HepG2 (cell line): Measurements from ENCODE around the gene CDYL. TPM values are rescaled to one million over a fixed set of nuclear protein-coding genes. Genes with fewer than 3 reads are reported as not detected.

Source experiments
- ARHGAP35 ChIP-seq: sonication (generic); formaldehyde crosslinking; IDR thresholded peaks from 2 replicates; pipeline ENCODE4 v1.9.0; 2022; ENCODE audit warnings: mild to moderate bottlenecking, inconsistent platforms, moderate library complexity, missing genetic modification reagents, borderline replicate concordance
- CBX5 ChIP-seq: sonication (generic); formaldehyde crosslinking; IDR thresholded peaks from 2 replicates; pipeline ENCODE4 v1.4.0; 2020; ENCODE audit warnings: missing genetic modification reagents, borderline replicate concordance
- E2F2 ChIP-seq: sonication (generic); formaldehyde crosslinking; IDR thresholded peaks from 2 replicates; pipeline ENCODE4 v1.4.0; 2020; ENCODE audit warnings: missing genetic modification reagents, borderline replicate concordance
- HOXA7 ChIP-seq: sonication (generic); formaldehyde crosslinking; IDR thresholded peaks from 2 replicates; pipeline ENCODE4 v1.8.1; 2022; ENCODE audit warnings: mild to moderate bottlenecking, missing genetic modification reagents, moderate library complexity
- KLF11 ChIP-seq: IDR thresholded peaks from 2 replicates; pipeline ENCODE4 v1.6.1; 2016; ENCODE audit warnings: missing compliant biosample characterization
- MED13 ChIP-seq: sonication (generic); formaldehyde crosslinking; IDR thresholded peaks from 2 replicates; pipeline ENCODE4 v1.5.0; 2020; ENCODE audit warnings: missing genetic modification reagents
- MYC ChIP-seq: sonication (generic); formaldehyde crosslinking; IDR thresholded peaks from 2 replicates; pipeline ENCODE4 v1.9.0; 2021; ENCODE audit warnings: missing genetic modification reagents, borderline replicate concordance
- NCOA1 ChIP-seq: sonication (generic); formaldehyde crosslinking; IDR thresholded peaks from 2 replicates; pipeline ENCODE4 v1.9.0; 2021; ENCODE audit warnings: missing genetic modification reagents
- NCOA5 ChIP-seq: sonication (generic); formaldehyde crosslinking; IDR thresholded peaks from 2 replicates; pipeline ENCODE4 v1.4.0; 2020; ENCODE audit warnings: missing genetic modification reagents
- NFYB ChIP-seq: sonication (generic); formaldehyde crosslinking; IDR thresholded peaks from 2 replicates; pipeline ENCODE4 v1.4.0; 2020; ENCODE audit warnings: missing genetic modification reagents
- PATZ1 ChIP-seq: sonication (generic); formaldehyde crosslinking; IDR thresholded peaks from 2 replicates; pipeline ENCODE4 v1.4.0; 2020; ENCODE audit warnings: missing genetic modification reagents
- PAWR ChIP-seq: sonication (generic); formaldehyde crosslinking; IDR thresholded peaks from 2 replicates; pipeline ENCODE4 v1.4.0; 2020; ENCODE audit warnings: missing genetic modification reagents, mild to moderate bottlenecking, borderline replicate concordance
- PITX1 ChIP-seq: sonication (generic); formaldehyde crosslinking; IDR thresholded peaks from 2 replicates; pipeline ENCODE4 v1.5.1; 2020; ENCODE audit warnings: mild to moderate bottlenecking, missing genetic modification reagents
- POLR2AphosphoS5 ChIP-seq: IDR thresholded peaks from 2 replicates; pipeline ENCODE4 v1.6.1; 2012; ENCODE audit warnings: low read depth, low read length
- REXO4 ChIP-seq: sonication (generic); formaldehyde crosslinking; IDR thresholded peaks from 2 replicates; pipeline ENCODE4 v1.8.0; 2022; ENCODE audit warnings: missing genetic modification reagents, mild to moderate bottlenecking, borderline replicate concordance
- SALL1 ChIP-seq: sonication (generic); formaldehyde crosslinking; IDR thresholded peaks from 2 replicates; pipeline ENCODE4 v1.8.0; 2022; ENCODE audit warnings: mild to moderate bottlenecking, missing genetic modification reagents
- TFE3 ChIP-seq: IDR thresholded peaks from 2 replicates; pipeline ENCODE4 v1.6.1; 2016
- ZNF362 ChIP-seq: sonication (generic); formaldehyde crosslinking; IDR thresholded peaks from 2 replicates; pipeline ENCODE4 v1.4.0; 2020; ENCODE audit warnings: missing genetic modification reagents, mild to moderate bottlenecking, borderline replicate concordance
- ZNF382 ChIP-seq: sonication (generic); formaldehyde crosslinking; IDR thresholded peaks from 2 replicates; pipeline ENCODE4 v1.5.0; 2020; ENCODE audit warnings: missing genetic modification reagents, mild to moderate bottlenecking, borderline replicate concordance
- ZNF639 ChIP-seq: conservative IDR thresholded peaks from 2 replicates; pipeline ENCODE4 v1.6.1; 2018; ENCODE audit warnings: missing genetic modification reagents
- polyA plus RNA-seq, 8 experiments: library from polyadenylated mRNA; depleted of rRNA in 3 of 8; stranded (reverse) in 7 of 8; unstranded in 1 of 8; fragments of >200 nt; fragmentation: Illumina TruSeq in 4 of 8; extraction: Trizol in 4 of 8; gene quantifications; 2 replicates each; pipeline versions ENCODE4 v1.2.1 to v1.2.3, GENCODE V29; 2011 to 2016; ENCODE audit warnings: low read depth in 4 of 8, missing spikeins in 1 of 8, mixed read lengths in 1 of 8; ENCODE audit not compliant: insufficient read depth in 1 of 8
- total RNA-seq, 5 experiments: library from RNA; depleted of rRNA; stranded (reverse); fragments of >200 nt; fragmentation: Illumina TruSeq; extraction: Trizol; gene quantifications; 2 replicates each; pipeline ENCODE4 v1.2.3, GENCODE V29; 2016; ENCODE audit warnings: low read depth in 1 of 5

The CDYL gene
- total and polyA plus RNA-seq, 2 of the 13 experiments (the other 11 are each of a cell fraction or from before 2014, with no cell fraction given) = 22.8 to 105 TPM

- TF ChIP-seq NCOA1 (CRISPR knock-in tag) = no peak
- peak; percentile 65 for TF ChIP-seq SALL1 (CRISPR knock-in tag)
- peak; percentile 15; the same call in 1 of the 2 replicates for TF ChIP-seq CBX5
- no peak for TF ChIP-seq POLR2AphosphoS5
- no peak for TF ChIP-seq KLF11 (CRISPR knock-in tag)
- 0 out of 2 replicates have a peak, but pooled peaks have one; percentile 20 for TF ChIP-seq TFE3 (CRISPR knock-in tag)
- no peak for TF ChIP-seq MED13 (CRISPR knock-in tag)
- TF ChIP-seq E2F2 (CRISPR knock-in tag) = no peak
- no peak for TF ChIP-seq PITX1
- no peak for TF ChIP-seq ZNF362
- TF ChIP-seq NFYB (CRISPR knock-in tag) = no peak
- TF ChIP-seq PATZ1 = peak; percentile 38; the same call in 1 of the 2 replicates
- no peak for TF ChIP-seq NCOA5
- no peak for TF ChIP-seq ARHGAP35 (CRISPR knock-in tag)
- no peak for TF ChIP-seq ZNF639 (CRISPR knock-in tag)
- TF ChIP-seq MYC (CRISPR knock-in tag) = 0 out of 2 replicates have a peak, but pooled peaks have one; percentile 7
- no peak for TF ChIP-seq REXO4
- TF ChIP-seq ZNF382 (CRISPR knock-in tag) = no peak
- TF ChIP-seq HOXA7 = no peak
- TF ChIP-seq PAWR (CRISPR knock-in tag) = no peak
These were observed 77.7 kb downstream of the CDYL start (continued) for GRCh38 chr6:4853782-4854511.
